CD1c-positive myeloid dendritic cell (primary cell): Measurements from ENCODE around the gene FAM234B.
"Not testable (repeated sequence)": the region's sequence is repeated elsewhere in the genome, so short reads cannot be mapped to it uniquely, and the experiment has no call there.

ENCODE experiments used
- DNase-seq: peaks from one replicate; pipeline ENCODE4 v3.0.0-alpha.2; 2016; ENCODE audit errors: extremely low spot score

The FAM234B gene

GRCh38 chr12:13061377-13061776, 17.2 kb downstream of the FAM234B start:
- no peak for DNase-seq

DNA sequence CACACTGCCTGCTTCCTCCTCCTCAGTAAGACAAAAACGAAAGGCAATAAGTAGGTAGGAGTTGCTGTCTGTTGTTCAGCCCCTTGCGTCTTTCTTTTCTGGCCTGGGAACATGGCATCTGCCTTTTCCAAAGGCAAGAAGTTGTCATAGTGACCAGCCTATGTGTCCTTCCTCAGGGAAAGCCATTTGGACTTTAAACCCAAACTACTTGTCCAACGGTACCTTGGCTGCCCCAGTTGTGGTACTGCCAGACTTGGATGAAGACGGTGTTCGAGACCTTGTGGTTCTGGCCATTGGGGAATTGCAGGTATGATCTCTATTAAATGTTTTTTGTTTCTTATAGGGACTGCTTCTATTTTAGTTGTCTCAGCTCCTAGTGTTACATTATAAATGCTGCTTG, 18.5 kb downstream of the FAM234B start:
- DNase-seq = no peak

- DNase-seq = no peak
Observed at GRCh38 chr12:13066014-13066413, 21.8 kb downstream of the FAM234B start.

DNA sequence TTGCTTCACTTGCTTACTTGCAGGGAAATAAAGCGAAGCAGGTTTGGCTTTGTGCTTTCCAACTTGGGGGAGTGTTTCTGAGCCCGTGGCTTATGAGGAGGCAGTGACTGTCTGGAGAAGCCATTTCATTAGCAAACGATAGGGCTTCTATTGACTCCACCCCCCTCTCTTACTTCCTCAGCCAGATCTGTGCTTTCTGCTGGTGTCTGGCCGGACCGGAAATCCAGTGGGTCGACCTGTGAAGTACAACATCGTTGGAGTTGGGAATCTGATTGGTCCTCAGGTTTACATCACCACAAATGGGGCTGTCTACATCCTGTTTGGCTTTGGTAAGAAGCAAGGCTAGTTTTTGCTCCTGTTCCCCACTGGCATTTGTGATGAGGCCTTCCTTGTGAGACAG, 22.3 kb downstream of the FAM234B start:
- DNase-seq = no peak

- DNase-seq = no peak
Observed at GRCh38 chr12:13067322-13067721, 23.1 kb downstream of the FAM234B start.

DNA sequence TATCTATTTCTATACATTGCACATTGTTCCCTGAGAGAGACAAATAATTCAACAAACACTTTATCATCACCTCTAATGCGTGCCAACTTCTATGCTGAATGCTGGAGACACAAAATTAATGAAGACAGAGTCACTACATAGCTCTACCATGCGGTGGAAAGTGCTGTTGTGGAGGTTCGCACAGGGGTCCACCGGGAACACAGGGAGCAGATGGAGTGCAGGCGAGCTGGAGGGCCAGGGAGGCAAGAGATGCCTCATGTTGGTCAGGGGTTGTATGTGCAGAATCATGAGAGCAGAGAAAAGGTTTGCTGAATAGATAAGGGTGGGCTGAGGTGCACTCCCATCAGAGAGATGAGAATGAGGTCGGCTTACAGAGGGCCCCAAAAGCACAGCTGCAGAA, 25.2 kb downstream of the FAM234B start:
- no peak for DNase-seq

- DNase-seq = no peak
Observed at GRCh38 chr12:13071305-13072280, 27.4 kb downstream of the FAM234B start.

DNA sequence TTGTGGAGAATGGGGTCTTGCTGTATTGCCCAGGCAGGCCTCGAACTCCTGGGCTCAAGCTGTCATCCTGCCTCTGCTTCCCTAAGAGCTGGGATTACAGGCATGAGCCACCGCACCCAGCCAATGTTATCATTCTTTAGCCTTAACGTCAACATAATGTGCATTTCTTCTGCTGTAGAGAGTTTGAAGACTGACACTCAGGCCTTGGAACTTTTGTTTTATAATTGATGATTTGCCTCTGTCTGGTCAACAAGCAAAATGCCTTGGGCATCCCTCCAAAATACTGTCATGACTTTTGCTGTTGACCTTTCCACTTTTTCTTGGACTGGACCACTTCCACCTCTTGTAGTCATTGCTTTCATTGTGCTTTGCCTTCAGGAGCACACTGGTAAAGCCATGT, 29.0 kb downstream of the FAM234B start:
- DNase-seq = no peak

DNA sequence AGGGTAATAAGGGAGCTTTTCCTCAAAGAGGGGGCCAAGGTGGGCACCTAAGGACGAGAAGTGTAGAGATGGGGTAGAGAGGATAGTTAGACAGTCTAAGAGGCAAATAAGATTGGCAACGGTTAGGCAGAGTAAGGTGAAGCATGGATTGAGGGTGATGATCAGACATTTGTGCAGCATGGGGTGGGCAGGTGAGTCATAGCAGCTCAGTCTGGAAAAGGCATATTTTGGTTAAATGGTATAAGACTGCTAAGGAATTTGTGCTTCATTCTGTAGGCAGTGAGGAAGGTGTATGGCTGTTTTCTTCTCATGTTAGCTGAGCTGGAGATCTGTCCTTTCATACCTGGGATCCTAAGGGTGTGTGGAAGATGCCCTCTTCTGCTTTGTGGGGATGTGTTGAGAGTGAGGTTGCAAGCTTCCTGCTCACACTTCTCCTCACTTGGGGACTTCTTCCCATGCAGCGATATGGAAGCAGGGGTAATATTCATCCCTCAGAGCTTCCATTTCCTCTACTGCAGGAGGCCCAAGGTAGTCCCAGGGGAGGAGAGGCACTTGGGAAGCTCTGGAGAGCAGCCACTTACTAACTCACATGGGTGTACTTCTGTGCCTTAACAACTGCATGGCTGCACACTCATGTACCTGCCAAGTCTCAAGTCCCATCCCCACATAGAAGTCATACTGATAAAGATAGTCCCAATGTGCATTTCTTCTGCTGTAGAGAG, 30.4 kb downstream of the FAM234B start:
- DNase-seq = no peak

DNA sequence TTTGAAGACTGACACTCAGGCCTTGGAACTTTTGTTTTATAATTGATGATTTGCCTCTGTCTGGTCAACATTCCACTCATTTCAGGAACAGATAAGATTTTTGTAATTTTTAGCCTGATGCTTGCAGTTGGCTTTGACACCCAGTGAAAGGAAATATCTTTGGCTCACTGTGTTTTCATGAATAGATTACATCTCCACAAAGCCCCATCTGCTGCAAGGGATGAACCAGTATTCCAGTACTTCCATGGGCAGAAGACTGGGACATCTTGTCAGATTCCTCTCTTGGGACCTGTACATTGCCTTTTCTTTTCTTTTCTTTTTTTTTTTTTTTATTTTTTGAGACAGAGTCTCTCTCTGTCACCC, 30.9 kb downstream of the FAM234B start:
- DNase-seq = no peak

DNA sequence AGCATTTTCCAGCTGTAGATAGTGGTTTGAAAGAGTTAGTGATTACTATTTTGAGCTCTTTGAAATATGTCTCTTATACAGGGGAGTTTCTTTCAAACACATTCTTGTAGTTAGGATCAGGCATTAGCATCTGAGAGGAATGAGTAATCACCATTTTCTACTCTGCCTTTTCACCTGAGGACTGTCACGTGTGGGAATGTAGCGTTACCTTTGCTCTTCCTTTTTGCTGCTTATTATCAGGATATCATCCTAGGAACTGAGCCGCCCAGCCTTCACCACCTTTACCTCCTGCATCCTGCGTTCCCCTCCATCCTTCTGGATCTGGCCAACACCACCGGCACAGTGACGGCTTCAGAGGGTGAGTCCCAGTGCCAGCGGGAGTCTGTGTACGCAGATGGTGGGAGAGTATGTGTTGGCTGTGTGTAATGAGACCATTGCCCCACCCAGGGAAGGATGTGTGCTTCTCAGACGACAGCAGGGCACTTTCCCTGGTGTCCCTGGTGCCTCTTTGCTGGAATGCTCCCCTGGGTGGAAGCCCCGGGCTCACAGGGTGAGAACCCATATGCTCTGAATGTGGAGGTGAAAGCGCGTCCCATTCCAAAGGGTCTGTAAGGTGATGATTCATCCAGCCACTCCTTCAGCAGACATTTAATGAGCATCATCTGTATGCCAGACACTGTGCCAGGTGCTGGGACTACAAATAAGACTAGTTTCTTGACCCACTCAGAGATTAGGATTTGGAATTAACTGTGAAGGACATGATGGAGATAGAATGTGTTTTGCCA, 31.8 kb downstream of the FAM234B start:
- DNase-seq = no peak

- DNase-seq = no peak
Observed at GRCh38 chr12:13079440-13079906, 35.3 kb downstream of the FAM234B start.

GRCh38 chr12:13080266-13080665, 36.1 kb downstream of the FAM234B start:
- DNase-seq = no peak

GRCh38 chr12:13082861-13083260, 38.7 kb downstream of the FAM234B start:
- peak; percentile 44 for DNase-seq

GRCh38 chr12:13083638-13084037, 39.5 kb downstream of the FAM234B start:
- not testable (repeated sequence) for DNase-seq

- no peak for DNase-seq
Observed at GRCh38 chr12:13084898-13085640, 40.9 kb downstream of the FAM234B start.

DNA sequence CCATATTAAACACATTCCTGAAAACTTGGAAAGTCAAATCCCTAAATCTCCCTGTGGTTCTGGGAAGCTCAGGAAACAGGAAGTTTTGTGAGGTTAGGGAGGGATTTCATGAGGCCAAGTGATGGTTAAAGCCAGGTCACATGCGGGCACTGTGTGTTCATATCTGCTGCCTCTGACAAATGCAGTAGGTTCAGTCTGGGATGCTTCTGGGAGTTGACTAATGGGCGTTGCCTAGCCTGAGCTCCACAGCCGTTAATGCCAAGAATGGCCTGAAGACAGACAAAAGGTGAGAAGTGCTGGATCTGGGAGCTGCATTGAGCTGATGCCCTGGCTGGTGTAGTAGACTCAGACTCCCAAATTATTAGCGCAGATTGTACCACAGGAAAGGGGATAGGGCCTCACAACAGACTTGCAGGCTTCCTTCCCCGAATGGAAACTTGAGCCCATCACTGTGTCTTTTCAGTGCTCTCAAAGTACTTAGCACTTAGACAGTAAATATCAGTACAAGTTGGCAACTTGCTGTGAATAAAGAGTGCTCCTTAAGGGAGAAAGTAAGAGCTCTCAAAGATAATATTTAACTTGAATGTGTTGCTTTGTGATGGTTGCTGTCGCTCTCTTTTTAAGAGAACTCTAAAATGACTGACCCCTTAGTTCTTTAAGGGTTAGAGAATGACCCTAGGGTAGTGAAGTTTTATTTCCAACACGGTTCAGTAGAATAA, 41.9 kb downstream of the FAM234B start:
- DNase-seq = no peak

GRCh38 chr12:13087766-13088165, 43.6 kb downstream of the FAM234B start:
- DNase-seq = no peak

DNA sequence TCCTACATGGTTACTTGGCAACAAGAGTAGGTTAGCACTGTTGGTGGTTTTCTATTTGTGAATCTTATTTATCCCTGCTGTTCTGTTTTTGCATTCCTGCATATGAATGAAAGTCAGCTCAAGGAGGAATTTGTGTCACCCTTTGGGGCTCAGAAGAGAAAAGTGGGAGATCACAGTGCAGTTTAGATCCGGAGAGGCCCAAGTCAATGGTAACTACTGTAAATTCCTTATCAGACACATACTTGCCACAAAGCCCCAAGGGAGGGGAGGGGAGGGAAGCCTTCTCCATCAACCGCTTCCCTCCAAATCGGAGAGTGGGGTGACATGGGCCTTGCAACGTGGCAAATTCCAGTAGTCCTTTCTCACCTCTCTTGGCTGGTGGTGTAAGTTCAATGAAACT, 44.3 kb downstream of the FAM234B start:
- no peak for DNase-seq

GRCh38 chr12:13090054-13090453, 45.9 kb downstream of the FAM234B start:
- peak; percentile 12 for DNase-seq

- peak; percentile 50 for DNase-seq
Observed at GRCh38 chr12:13091832-13092231, 47.7 kb downstream of the FAM234B start.
